Measurements from ENCODE around the gene PDGFRB. TPM values are rescaled to one million over a fixed set of nuclear protein-coding genes. Genes with fewer than 3 reads are reported as not detected.

The PDGFRB gene
- total RNA-seq, 1 donor from 2014 or later, result 86.6 TPM

GRCh38 chr5:150135557-150136304 is 19.9 kb downstream of the PDGFRB start:
- Histone ChIP-seq H3K4me1 (ENCODE audit: control insufficient read depth in 3 of 3, insufficient read depth in 3 of 3, low read length in 3 of 3) (peaks cover 59 to 74% (median 70%) of the 10 kb centered on the region in 3 donors), H3K9ac (ENCODE audit: low read depth in 1 of 3, low read length in 3 of 3) (no peak overlapping the region), H3K36me3 (ENCODE audit: control insufficient read depth in 3 of 3, insufficient read depth in 3 of 3, low read length in 3 of 3) (peaks cover 0 to 16% (median 2%) of the 10 kb centered on the region in 3 donors), H3K27ac (ENCODE audit: low read depth, low read length) (peak overlapping the region; percentile 82), H3K27me3 (ENCODE audit: control insufficient read depth in 3 of 3, insufficient read depth in 3 of 3, low read length in 3 of 3) (peaks cover 0 to 5% (median 0%) of the 10 kb centered on the region in 3 donors), H3K9me3 (ENCODE audit: control insufficient read depth in 3 of 3, low read length in 3 of 3) (no peaks in the 10 kb centered on the region), H3K4me3 (ENCODE audit: low read length in 3 of 3) (no peak overlapping the region)

DNA sequence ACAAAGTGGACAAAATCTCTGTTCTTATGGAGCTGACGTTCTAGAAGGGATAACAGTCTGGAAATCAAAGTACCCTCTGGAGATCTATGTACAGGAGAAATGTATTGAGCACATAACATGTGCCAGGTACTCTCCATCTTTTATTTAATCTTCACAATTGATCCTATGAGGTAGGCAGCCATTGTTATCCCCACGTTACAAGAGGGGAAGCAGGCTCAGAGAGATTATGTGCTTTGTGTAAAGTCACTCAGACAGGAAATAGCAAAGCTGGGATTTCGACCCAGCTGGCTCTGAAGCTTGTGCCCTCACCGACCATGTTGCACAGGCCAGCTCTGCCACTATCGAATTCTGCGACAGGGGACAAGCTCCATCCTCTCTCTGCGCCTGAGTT is 21.5 kb downstream of the PDGFRB start:
- H3K27ac ChIP-seq (ENCODE audit: low read depth, low read length), result no peak overlapping the region
- H3K4me3 ChIP-seq (ENCODE audit: low read length in 3 of 3), result no peak overlapping the region
- H3K27me3 ChIP-seq (ENCODE audit: control insufficient read depth in 3 of 3, insufficient read depth in 3 of 3, low read length in 3 of 3), result peaks cover 0 to 5% (median 0%) of the 10 kb centered on the region in 3 donors
- no peak overlapping the region for H3K9ac ChIP-seq (ENCODE audit: low read depth in 1 of 3, low read length in 3 of 3)
- peaks cover 59 to 73% (median 70%) of the 10 kb centered on the region in 3 donors for H3K4me1 ChIP-seq (ENCODE audit: control insufficient read depth in 3 of 3, insufficient read depth in 3 of 3, low read length in 3 of 3)
- peaks cover 4 to 22% (median 6%) of the 10 kb centered on the region in 3 donors for H3K36me3 ChIP-seq (ENCODE audit: control insufficient read depth in 3 of 3, insufficient read depth in 3 of 3, low read length in 3 of 3)
- no peaks in the 10 kb centered on the region for H3K9me3 ChIP-seq (ENCODE audit: control insufficient read depth in 3 of 3, low read length in 3 of 3)

DNA sequence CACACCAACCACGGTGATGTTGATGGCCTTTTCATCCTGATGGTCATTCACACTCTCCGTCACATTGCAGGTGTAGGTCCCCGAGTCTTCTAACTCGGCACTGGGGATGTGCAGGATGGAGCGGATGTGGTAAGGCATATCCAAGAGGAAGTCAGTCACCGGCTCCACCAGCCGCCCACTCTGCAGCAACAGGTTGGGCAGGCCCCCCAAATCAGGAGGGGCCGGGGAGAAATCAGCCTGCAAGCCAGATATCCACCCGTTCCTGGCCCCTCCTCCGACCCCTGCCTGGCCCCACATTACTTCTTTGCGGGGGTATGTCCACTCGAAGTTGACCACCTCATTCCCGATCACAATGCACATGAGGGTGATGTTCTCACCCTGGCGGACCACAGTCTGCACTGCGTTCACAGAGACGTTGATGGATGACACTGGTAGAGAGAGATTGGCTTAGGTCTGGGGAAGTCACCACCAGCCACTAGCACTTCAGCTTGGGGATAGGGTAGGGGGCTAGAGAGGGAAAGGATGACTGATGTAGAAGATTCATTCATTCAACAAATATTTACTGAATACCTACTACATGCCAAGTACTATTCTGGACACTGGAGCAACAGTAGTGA is 22.0 kb downstream of the PDGFRB start:
- no peaks in the 10 kb centered on the region for H3K9me3 ChIP-seq (ENCODE audit: control insufficient read depth in 3 of 3, low read length in 3 of 3)
- no peak overlapping the region for H3K27ac ChIP-seq (ENCODE audit: low read depth, low read length)
- H3K9ac ChIP-seq (ENCODE audit: low read depth in 1 of 3, low read length in 3 of 3), result peak overlapping the region in 1 of 3 donors; percentile 25
- H3K36me3 ChIP-seq (ENCODE audit: control insufficient read depth in 3 of 3, insufficient read depth in 3 of 3, low read length in 3 of 3), result peaks cover 5 to 22% (median 11%) of the 10 kb centered on the region in 3 donors
- peaks cover 0 to 5% (median 0%) of the 10 kb centered on the region in 3 donors for H3K27me3 ChIP-seq (ENCODE audit: control insufficient read depth in 3 of 3, insufficient read depth in 3 of 3, low read length in 3 of 3)
- H3K4me3 ChIP-seq (ENCODE audit: low read length in 3 of 3), result no peak overlapping the region
- H3K4me1 ChIP-seq (ENCODE audit: control insufficient read depth in 3 of 3, insufficient read depth in 3 of 3, low read length in 3 of 3), result peaks cover 55 to 68% (median 66%) of the 10 kb centered on the region in 3 donors

DNA sequence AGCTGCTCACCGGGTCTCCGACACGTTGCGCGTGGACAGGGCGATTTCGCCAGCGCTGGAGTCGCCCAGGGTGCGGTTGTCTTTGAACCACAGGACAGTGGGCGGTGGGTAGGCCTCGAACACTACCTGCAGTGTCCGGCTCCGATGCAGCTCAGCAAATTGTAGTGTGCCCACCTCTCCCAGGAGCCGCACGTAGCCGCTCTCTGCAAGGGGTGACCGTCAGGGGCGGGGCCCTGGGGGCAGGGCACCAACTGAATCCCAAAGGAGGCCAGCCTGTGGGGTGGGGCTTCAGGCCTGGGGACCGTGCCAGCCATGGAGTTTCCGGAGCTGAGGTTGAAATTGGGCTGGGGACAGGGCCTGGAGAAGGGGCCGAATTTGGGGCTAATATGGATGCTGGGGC is 22.9 kb downstream of the PDGFRB start:
- peaks cover 12 to 25% (median 13%) of the 10 kb centered on the region in 3 donors for H3K36me3 ChIP-seq (ENCODE audit: control insufficient read depth in 3 of 3, insufficient read depth in 3 of 3, low read length in 3 of 3)
- H3K4me1 ChIP-seq (ENCODE audit: control insufficient read depth in 3 of 3, insufficient read depth in 3 of 3, low read length in 3 of 3), result peaks cover 47 to 63% (median 57%) of the 10 kb centered on the region in 3 donors
- no peaks in the 10 kb centered on the region for H3K9me3 ChIP-seq (ENCODE audit: control insufficient read depth in 3 of 3, low read length in 3 of 3)
- peak overlapping the region; percentile 25 for H3K27ac ChIP-seq (ENCODE audit: low read depth, low read length)
- peak overlapping the region in 1 of 3 donors; percentile 25 for H3K9ac ChIP-seq (ENCODE audit: low read depth in 1 of 3, low read length in 3 of 3)
- peaks cover 0 to 5% (median 0%) of the 10 kb centered on the region in 3 donors for H3K27me3 ChIP-seq (ENCODE audit: control insufficient read depth in 3 of 3, insufficient read depth in 3 of 3, low read length in 3 of 3)
- H3K4me3 ChIP-seq (ENCODE audit: low read length in 3 of 3), result no peak overlapping the region

- Histone ChIP-seq H3K36me3 (ENCODE audit: control insufficient read depth in 3 of 3, insufficient read depth in 3 of 3, low read length in 3 of 3) (peaks cover 12 to 25% (median 13%) of the 10 kb centered on the region in 3 donors), H3K27ac (ENCODE audit: low read depth, low read length) (peak overlapping the region; percentile 25), H3K4me3 (ENCODE audit: low read length in 3 of 3) (no peak overlapping the region), H3K9ac (ENCODE audit: low read depth in 1 of 3, low read length in 3 of 3) (peak overlapping the region in 1 of 3 donors; percentile 25), H3K9me3 (ENCODE audit: control insufficient read depth in 3 of 3, low read length in 3 of 3) (no peaks in the 10 kb centered on the region), H3K4me1 (ENCODE audit: control insufficient read depth in 3 of 3, insufficient read depth in 3 of 3, low read length in 3 of 3) (peaks cover 41 to 58% (median 51%) of the 10 kb centered on the region in 3 donors), H3K27me3 (ENCODE audit: control insufficient read depth in 3 of 3, insufficient read depth in 3 of 3, low read length in 3 of 3) (peaks cover 0 to 5% (median 0%) of the 10 kb centered on the region in 3 donors)
Observed at GRCh38 chr5:150131978-150132694, 23.5 kb downstream of the PDGFRB start.

GRCh38 chr5:150131461-150131860 is 24.2 kb downstream of the PDGFRB start:
- Histone ChIP-seq H3K36me3 (ENCODE audit: control insufficient read depth in 3 of 3, insufficient read depth in 3 of 3, low read length in 3 of 3) (peaks cover 12 to 25% (median 18%) of the 10 kb centered on the region in 3 donors), H3K4me1 (ENCODE audit: control insufficient read depth in 3 of 3, insufficient read depth in 3 of 3, low read length in 3 of 3) (peaks cover 36 to 52% (median 44%) of the 10 kb centered on the region in 3 donors), H3K9me3 (ENCODE audit: control insufficient read depth in 3 of 3, low read length in 3 of 3) (no peaks in the 10 kb centered on the region), H3K27ac (ENCODE audit: low read depth, low read length) (no peak overlapping the region), H3K9ac (ENCODE audit: low read depth in 1 of 3, low read length in 3 of 3) (no peak overlapping the region), H3K27me3 (ENCODE audit: control insufficient read depth in 3 of 3, insufficient read depth in 3 of 3, low read length in 3 of 3) (peaks cover 0 to 5% (median 0%) of the 10 kb centered on the region in 3 donors), H3K4me3 (ENCODE audit: low read length in 3 of 3) (no peak overlapping the region)

DNA sequence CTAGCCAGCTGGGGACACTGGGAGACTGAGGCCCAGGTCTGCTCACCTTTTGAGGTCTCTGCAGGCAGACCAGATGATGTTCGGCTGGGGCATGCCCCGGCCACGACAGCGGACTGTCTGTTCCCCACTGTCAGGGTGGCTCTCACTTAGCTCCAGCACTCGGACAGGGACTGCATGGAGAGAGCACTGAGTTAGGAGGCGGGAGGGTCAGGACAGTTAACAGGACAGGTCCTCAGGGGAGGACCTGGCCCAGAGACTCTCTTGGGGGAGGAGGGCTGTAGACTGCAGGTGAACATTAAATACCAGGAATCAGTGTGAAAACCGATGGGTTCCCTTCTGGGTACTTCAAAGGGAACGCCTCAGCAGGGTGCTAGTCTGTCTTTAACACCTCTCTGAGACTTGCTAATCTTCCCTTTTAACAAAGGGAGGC is 25.1 kb downstream of the PDGFRB start:
- Histone ChIP-seq H3K4me3 (ENCODE audit: low read length in 3 of 3) (no peak overlapping the region), H3K4me1 (ENCODE audit: control insufficient read depth in 3 of 3, insufficient read depth in 3 of 3, low read length in 3 of 3) (peaks cover 32 to 47% (median 35%) of the 10 kb centered on the region in 3 donors), H3K36me3 (ENCODE audit: control insufficient read depth in 3 of 3, insufficient read depth in 3 of 3, low read length in 3 of 3) (peaks cover 12 to 27% (median 26%) of the 10 kb centered on the region in 3 donors), H3K27ac (ENCODE audit: low read depth, low read length) (no peak overlapping the region), H3K9ac (ENCODE audit: low read depth in 1 of 3, low read length in 3 of 3) (peak overlapping the region in 1 of 3 donors; percentile 77), H3K9me3 (ENCODE audit: control insufficient read depth in 3 of 3, low read length in 3 of 3) (no peaks in the 10 kb centered on the region), H3K27me3 (ENCODE audit: control insufficient read depth in 3 of 3, insufficient read depth in 3 of 3, low read length in 3 of 3) (peaks cover 0 to 5% (median 0%) of the 10 kb centered on the region in 3 donors)

DNA sequence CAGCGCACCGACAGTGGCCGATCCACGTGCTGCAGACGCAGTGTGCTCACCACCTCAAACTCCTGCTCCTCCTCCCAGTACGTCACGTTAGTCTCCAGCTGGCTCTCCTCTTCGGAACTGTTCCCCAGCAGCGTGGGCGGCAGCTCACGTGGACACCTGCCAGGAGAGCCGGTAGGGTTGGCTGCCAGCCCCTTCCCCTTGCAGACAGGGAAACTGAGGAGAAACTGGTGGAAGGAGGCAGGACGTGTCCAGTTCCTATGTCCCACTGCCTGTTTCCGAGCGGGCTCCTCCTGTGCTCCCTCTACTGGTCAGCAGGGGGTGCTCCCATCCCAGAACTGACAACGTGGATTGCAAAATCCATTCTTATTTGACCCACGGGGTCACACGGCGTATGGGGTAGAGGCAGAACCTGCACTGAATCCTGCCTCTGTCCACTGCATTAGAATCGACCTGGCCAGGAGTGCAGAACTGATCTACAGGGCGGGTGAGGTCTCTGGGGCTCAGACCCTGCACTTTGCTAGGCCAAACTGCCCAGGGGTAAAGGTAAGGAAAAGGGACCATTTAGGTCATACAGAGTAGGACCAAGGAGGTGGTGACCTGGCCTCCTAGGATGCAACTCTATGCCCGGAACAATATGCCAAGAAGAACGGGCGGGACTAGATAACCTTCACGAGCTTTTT is 25.7 kb downstream of the PDGFRB start:
- Histone ChIP-seq H3K27ac (ENCODE audit: low read depth, low read length) (no peak overlapping the region), H3K4me3 (ENCODE audit: low read length in 3 of 3) (peak overlapping the region in 2 of 3 donors; percentile 66 to 73), H3K9me3 (ENCODE audit: control insufficient read depth in 3 of 3, low read length in 3 of 3) (no peaks in the 10 kb centered on the region), H3K9ac (ENCODE audit: low read depth in 1 of 3, low read length in 3 of 3) (peak overlapping the region in 2 of 3 donors; percentile 22 to 77), H3K27me3 (ENCODE audit: control insufficient read depth in 3 of 3, insufficient read depth in 3 of 3, low read length in 3 of 3) (no peaks in the 10 kb centered on the region), H3K4me1 (ENCODE audit: control insufficient read depth in 3 of 3, insufficient read depth in 3 of 3, low read length in 3 of 3) (peaks cover 32 to 41% (median 32%) of the 10 kb centered on the region in 3 donors), H3K36me3 (ENCODE audit: control insufficient read depth in 3 of 3, insufficient read depth in 3 of 3, low read length in 3 of 3) (peaks cover 12 to 31% (median 29%) of the 10 kb centered on the region in 3 donors)

- Histone ChIP-seq H3K27ac (ENCODE audit: low read depth, low read length) (no peak overlapping the region), H3K9me3 (ENCODE audit: control insufficient read depth in 3 of 3, low read length in 3 of 3) (no peaks in the 10 kb centered on the region), H3K27me3 (ENCODE audit: control insufficient read depth in 3 of 3, insufficient read depth in 3 of 3, low read length in 3 of 3) (no peaks in the 10 kb centered on the region), H3K36me3 (ENCODE audit: control insufficient read depth in 3 of 3, insufficient read depth in 3 of 3, low read length in 3 of 3) (peaks cover 12 to 33% (median 25%) of the 10 kb centered on the region in 3 donors), H3K4me1 (ENCODE audit: control insufficient read depth in 3 of 3, insufficient read depth in 3 of 3, low read length in 3 of 3) (peaks cover 27 to 38% (median 28%) of the 10 kb centered on the region in 3 donors), H3K9ac (ENCODE audit: low read depth in 1 of 3, low read length in 3 of 3) (peak overlapping the region in 1 of 3 donors; percentile 77), H3K4me3 (ENCODE audit: low read length in 3 of 3) (peak overlapping the region in 2 of 3 donors; percentile 66 to 73)
Observed at GRCh38 chr5:150129454-150129812, 26.2 kb downstream of the PDGFRB start.
